NK-92 treated with Interleukin-12 subunit alpha and Interleukin-12 subunit beta, amount 100 ng/mL, for 24 hours (cell line): ENCODE measurements around the gene MTM1.

ENCODE experiments used
- DNase-seq: peaks from one replicate; lab custom pipeline; 2025; lab: John Stamatoyannopoulos, UW

MTM1 gene

DNA sequence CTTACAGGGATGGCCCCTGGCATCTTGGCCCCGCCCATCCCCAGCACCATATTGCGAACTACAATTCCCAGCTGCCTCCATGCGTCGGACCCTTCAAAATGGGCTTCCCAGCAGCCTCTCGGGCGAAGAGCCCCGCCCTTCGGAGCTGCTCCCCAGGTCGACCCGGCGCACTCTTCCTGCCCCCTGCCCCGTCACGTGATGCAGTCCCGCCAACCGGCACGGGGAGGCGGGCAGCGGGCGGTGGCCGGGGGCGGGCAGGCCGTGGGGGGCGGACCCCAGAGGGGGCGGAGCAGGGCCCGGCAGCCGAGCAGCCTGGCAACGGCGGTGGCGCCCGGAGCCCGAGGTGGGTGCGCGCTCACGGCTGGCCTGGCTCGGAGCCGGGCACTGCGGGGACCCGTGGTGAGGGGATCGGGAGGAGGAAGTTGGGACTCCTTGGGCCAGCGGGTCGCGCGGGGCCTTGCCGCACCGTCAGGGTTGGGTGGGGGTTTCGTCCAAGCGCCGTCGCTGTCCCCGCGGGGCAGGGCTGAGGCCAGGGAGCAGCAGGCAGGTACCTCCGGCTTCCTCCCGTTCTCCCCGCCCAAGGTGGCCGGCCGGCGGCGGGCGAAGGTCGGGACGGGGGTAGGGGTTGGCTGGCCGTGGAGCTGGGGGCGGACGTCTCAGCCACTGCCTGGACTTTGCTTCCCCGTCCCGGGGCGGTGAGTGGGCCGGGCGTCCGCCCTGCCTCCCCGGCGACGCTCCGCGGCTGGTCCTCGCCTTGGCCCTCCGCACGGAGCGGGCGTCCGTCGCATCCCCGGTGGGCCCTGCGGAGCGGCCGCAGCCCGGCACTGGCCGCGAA, at the start of gene MTM1:
TSS of gene MTM1 (plus strand) at position 302 of the 835 bp plus-strand sequence. CDS start 23,994 bp downstream, outside the sequence.
- peak; percentile 85 for DNase-seq

DNA sequence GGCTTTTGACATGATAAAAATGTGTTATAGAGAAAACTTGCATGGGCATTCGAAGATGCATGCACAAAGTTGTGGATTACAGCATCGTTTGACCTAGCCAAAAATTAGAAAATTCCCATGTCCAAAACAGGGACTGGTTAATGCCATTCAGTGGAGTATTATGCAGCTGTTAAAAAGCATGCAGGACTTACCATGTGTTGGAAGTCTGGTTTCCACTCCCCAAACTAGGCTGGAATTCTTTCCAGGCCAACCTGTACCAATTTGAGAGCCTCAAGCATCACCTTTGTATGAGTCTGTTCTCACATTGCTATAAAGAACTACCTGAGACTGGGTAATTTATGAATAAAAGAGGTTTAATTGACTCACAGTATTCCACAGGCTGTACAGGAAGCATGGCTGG, 45.9 kb upstream of the MTM1 start:
- no peak for DNase-seq

DNA sequence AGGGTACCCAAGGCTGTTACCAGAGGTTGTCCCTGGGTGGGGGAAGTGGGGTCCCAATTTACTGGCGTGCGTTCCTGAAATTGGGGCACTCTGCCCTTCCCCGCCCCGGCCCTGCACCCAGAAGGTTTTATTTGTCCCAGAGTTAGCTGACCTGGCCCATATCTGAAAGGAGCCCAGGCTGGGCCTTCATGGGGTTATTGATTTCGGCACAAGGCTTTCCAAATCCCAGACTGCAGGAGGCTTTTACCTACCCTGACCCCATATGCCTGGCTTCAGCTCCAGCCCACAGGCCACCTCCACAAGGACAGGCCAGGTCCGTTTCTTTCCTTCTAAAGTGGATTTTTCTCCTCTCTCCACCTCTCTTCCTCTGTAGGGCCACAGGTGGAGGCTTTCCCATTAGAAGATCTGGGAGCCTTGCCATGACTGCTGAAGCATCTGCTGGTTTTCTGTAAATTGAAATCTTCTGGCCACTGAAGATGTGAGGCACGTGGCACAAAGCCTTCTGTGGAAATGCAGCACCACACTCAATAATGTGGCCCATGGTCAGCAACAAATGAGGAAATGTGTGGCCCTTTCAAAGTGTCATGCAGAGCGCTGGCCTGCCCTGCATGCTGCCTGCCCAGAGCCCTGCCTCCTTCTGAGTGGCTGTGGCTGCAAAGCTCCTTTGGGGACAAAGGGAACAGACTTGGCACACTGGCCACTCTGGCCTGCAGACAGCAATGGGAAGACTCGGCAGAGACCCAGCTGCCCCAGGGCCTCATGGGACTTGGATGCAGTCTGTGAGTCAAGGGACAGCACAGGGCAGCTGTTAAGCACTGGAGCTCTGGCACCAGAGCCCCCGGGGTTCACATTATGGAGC, 43.1 kb upstream of the MTM1 start:
- no peak for DNase-seq

DNA sequence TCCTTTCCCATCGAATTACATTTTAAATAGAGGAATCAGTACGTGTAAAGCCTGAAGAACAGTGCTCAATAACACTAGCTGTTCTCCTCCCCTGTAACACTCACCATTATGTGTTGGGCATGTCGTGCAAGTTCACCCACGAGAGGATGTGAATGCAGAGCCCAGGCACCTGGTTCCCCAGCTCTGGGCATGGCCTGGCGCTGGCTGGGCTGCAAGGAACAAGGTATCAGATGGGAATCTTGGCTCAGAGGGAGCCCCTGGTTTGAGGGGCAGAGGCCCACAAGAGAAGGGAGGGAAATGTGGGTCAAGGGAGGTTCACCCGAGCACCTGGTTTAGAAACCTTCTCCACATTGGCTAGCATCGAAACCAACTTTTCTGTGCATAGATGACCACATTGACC, 41.7 kb upstream of the MTM1 start:
- DNase-seq = no peak

DNA sequence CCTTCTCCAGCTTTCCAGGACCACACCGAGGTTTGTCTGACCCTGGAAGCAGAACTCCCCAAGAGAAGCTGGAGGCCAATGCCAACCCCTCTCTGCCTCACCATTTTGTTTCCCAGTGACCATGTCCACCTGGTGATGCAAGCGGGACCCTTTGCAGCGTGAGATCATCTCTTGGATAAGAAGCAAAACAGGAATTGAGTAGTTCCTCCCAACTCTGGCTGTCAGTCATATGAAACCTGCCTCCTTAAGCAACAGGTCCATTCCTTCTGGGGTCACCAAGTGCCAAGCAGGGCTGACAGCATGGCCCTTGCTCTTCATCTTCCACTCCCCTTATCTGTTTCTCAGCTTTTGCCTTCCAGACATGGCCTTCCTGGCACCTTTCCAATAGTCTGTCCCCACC, 41.3 kb upstream of the MTM1 start:
- no peak for DNase-seq

DNA sequence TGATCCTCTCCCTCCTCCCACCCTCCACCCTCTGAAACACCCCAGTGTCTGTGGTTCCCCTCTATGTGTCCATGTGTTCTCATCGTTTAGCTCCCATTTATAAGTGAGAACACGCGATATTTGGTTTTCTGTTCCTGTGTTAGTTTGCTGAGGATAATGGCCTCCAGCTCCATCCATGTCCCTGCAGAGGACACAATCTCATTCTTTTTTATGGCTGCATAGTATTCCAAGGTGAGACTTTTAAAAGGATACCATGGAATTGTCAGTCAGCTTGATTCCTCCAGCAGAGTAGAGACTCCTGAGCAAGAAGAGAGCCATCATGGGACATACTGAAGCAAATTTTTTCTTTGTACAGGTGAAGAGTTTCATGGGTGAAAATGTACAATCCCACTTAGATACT, 38.8 kb upstream of the MTM1 start:
- DNase-seq = no peak

DNA sequence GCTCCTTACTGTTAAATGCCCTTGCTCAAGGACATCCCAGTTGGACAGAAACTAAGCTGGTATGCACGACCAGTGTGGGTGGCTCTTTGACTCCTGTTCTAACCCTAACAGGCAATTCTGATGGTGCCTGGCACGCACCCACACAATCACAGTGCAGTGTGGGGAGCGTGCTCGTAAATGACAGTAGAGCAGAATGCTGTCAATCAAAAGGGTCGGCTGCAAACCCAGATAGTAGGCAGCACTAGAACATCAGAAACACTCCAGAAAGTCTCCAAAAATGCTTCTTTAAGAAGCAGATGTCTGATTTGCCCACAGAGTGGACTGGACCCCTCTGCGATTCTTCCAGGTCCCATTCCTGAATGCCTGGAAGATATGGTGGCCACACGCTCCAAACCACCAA, 37.6 kb upstream of the MTM1 start:
- DNase-seq = no peak

DNA sequence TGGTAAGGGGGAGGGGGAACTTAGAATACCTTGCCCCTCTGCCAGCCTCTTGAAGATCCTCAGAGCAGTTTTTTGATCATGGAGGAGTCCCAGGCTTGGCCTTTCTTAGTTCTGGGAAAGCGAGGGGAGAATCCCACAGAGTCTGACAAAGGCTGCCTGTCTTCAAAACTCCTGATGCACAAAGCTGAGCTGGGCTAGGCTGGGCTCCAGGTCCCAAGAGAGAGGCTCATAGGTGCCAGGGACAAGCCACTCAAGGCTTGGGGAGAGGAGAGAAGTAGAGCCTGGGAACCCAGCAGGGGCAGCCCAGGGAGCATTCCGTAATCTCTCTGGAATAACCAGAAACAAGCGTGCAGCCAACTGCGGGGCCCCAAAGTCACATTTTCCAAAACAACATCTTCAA, 37.0 kb upstream of the MTM1 start:
- no peak for DNase-seq

DNA sequence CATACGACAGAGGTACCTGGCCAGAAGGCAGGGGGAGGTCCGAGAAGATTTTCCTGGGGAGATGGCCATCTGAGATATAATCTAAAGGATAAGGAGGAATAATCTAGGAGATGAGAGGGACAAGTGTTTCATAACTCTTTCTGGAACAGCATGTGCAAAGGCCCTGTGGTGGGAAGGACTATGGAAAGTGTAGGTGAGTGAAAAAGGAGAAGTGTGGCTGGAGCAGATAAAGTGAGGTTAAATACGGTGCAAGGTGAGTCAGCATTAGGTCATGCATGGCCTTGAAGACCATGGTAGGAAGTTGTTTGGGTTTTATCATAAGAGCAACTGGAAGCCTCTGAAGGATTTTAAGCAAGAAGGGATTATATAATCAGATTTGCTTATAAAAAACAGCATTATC, 34.6 kb upstream of the MTM1 start:
- no peak for DNase-seq

DNA sequence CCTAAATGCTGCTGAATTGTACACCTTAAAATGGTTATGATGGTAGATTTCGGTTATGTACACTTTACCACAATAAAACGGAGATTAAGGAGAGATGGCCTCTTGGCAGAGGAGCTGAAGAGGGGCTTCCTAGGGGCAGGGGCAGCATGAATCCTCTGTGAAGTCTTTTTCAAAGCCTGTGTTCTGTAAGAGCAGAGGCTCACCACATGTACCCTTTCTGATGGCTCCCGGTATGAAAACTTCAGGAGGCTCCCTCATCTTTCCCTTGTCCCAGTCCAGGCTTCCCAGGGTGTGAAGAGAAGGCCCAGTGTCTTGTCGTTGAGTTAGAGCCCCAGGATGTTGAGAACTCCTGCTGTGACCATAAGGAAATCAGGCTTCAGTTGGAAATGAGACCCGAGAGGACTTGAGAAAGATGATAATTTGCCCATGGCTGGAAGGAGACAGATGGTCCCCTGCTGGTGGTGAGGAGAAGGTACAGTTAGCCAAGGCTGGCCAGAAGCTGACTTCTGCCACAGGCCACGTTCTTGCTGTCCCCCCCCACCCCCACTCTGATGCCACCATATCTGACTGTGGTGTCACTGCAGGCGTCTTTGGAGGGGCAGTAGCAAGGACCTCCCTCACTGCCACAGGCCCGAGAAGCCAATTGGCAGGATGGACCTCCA, 31.8 kb upstream of the MTM1 start:
- DNase-seq = no peak

DNA sequence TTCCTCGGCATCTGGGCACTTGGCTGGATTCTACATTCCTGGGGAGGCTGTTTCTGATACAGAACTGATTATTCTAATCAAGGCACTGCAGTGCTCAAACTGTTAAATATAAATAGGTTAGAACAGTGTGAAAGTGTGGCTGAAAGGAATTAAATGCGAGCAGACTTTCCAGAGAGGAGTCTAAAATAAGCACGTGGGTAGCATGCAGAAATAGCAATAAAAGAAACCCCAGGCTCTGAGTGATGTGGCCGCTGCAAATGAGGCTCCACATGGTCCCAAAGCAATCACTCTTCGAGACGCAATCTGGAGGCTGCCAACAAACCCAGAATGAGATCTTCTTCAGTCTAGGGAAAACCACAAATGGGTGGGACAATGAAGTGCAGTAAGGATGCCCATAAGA, 30.6 kb upstream of the MTM1 start:
- no peak for DNase-seq

DNA sequence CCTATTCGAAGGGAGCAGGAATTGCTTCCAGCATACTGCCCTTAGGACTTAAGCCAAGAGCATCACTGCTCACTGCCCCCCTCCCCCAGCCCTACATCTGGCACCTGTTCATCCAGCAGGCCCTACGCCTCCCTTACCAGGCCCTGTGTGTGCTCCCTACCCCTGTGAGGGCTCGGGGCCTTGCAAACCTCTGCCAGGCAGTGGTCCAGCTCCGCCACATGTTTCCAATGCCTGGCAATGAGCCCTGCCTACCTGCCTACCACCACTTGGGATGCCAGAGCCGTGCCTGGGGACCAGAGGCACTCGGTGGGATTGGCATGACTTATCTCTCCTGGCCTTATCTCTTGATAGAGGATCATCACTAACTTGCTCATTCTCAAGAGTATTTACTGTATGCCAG, 27.5 kb upstream of the MTM1 start:
- no peak for DNase-seq

DNA sequence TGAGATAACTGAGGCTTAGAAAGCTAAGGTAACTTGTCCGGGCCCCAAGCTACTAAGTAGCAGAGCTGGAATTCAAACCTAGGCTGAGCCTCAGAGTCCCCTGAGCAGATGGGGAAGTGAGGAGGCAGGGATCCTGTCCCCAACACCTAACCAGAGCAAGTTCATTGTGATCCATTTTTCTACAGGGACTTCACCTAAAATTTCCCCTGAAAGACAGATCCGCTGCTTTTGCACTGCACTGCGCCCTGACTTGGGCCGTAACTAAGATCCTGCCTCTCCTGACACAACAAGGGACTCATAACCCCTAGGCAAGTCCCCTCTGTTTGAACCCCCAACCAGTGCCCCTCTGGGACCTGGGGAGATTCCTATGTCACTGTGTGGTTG, 25.6 kb upstream of the MTM1 start:
- no peak for DNase-seq

DNA sequence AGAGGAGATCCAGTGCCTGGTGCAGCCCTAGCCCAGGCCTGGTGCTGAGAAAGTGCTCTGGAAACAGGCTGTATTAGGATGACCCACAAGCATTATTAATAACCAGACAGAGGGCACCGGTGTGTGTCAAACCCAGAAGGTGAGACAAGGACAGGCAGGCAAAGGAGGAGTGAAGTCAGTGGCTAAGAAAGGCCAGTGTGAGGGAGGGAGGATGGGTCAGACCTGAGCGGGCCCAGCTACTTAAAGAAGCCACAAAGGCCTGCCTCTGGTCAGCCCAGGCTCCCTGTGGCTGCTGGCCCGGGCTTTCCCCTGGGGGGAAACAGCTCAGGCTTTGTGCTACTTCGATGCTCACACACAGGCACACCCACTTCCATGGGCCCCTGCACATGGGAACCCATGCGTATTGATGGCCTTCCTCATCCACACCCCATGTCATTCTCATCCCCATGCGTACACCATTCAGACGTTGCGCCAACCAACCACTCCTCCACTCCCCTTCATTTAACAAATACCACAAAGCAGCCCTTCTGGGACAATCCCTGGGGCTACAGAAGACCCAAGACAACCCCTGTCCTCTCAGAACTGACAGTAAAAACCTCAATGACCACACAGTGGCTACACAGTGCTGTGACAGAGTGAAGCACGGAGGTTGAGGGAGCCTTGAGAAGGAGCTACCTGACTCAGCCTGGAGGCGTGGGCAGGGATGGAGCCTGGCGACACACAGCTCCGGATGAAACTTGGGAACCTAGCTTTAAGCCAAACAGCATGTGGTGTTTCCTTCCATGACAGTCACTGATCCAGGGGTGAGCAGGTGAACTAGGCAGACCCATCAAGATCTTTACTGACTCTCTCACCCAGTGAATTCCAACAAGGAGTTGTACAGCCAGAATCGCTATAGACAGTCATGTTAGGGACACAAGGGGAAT, 24.9 kb upstream of the MTM1 start:
- DNase-seq = no peak

DNA sequence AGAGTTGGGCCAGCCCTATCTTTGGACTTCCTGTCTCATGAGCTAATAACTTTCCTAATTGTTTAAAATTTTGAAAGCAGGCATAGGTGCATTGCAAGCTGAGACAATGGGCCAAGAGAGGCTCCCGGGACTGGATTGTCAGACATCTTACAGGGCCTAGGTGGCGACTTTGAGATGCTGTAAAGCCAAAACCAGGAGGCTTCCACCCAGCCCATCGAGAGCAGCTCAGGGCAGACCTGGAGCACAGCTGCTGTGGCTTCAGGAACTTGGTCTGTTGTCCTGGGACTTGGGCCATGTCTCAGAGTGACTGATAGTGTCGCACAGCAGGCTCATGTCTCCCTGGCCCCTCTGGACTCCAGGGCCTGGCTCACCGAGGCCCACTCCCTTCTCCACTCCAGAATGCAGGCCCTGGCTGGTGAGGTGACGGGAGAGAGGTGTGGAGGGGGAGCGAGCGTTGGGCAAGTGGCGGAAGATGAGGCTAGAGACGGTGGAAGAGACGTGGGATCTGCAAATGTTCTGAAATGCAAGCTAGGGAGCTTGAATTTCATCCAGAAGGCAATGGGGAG, 24.1 kb upstream of the MTM1 start:
- DNase-seq = peak; percentile 3

DNA sequence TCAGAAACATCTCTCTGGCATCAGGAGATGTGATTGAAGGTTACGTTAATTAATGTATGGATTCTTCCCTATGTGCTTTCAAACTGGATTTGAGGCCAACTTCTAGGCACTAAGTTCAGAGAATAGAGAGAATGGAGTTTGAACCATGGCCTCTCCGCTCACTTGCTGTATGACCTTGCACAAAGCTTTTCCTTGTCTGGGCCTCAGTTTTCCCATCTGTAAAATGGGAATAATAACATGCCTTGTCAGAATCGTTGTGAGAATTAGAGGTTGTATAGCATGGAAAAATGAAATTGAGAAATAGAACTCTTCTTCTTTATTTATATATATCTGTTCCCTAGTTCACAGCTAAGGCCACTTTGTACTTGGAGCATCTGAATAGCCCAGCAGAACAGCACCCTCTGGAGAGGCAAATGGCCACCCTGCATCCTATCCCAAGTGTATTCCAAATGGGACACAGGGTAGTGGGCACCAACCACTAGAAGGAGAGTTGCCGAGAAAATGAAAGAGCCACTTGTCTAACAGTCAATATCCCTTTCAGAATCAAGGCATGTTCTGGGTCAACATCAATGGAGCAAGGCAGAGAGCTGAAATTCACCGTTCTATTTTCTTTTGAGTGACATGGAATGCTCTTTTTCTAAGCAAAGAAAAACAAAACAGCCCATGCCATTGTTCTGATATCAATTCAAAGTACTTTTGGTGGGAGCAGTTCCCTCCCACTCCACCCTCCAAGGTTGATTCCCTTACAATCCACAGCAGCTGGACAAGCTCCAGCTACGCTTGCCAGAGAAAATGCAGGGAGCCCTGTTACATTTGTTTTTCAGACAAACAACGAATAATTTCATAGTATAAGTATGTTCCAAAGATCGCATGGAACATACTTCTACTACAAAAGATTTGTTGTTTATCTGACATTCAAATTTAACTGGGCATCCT, 23.3 kb upstream of the MTM1 start:
- no peak for DNase-seq

DNA sequence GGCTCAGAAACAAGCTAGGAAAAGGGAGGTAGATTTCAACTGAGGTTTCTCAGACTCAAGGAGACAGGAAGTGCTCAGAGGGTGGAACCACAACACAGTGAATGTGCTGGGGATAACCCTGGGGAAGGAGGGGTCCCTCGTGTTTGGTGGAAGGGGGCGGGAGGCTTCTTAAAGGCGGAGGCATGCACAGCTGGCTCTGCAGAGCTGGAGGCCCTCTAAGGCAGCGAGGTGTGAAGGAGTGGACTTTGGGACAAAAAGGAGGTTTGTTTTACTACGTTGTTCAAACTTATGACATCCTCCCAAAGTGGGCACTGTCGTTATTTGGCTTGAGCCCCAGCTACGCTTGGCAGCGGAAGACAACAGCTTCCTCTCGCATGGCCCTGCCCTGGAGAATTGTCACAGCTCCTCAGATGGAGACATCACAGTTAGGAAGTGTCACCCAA, 21.7 kb upstream of the MTM1 start:
- DNase-seq = no peak

DNA sequence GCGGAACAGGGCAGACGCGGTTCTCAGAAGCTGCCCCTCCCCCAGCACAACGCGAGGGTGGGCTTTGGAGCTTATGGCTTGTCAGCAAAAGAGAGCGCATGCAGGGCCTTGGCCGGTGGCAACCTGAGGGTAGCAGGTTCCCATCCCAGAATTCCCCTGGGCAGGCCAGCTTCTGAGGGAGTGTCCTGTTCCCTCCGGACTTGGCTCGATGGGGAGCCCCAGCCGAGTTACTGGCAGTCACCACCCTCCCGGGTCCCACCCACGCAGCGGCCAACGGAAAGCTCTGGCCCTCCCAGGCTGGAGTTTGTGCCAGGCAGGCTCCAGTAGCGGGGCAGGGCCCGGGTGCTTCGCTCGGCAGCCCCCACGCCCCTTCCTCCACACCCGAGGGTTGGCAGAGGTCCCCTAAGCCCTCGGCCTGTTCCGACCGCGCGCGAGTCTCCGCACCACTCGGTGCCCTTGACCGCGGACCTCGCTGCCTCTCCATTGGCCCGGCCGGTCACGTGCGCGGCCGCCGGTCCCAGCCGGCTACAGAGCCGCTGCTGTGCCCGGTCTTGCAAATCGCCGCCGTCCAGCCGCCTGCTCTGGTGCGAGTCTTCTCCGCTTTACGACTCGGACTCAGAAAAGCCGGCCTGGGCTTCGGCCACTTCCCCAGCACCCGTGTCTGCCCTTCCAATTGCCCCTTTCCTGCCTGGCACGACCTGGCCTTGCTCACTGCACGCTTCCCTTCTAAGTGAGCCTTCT, 20.9 kb upstream of the MTM1 start:
- DNase-seq = no peak

DNA sequence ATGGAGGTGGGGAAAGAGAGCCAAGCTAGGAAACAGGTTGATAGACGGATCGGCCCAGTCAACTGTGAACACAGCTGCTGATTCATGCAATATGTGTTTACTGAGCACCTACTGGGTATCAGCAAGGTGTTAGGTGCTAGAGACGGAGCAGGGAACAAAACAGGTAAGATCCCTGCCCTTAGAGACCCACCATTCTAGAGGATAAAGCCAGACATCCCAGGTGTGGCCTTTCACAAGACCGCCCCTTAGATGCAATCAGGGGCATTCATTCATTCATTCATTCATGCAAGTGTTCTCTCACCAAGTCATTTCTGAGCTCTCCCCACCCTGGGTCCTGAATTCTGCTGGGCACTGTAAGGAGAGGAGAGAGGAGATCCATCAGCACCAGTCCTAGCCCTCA, 20.2 kb upstream of the MTM1 start:
- DNase-seq = no peak
